HepG2 (cell line): ENCODE data around the gene RAB3C. TPM values are rescaled to one million over a fixed set of nuclear protein-coding genes. Genes with fewer than 3 reads are reported as not detected.

Experiments
- ATAC-seq: fragments of 200-7000 bp; cut with Tn5 transposase; 3 replicates; pipeline ENCODE4 v1.9.1; 2020; ENCODE audit warnings: mild to moderate bottlenecking, moderate library complexity
- BruUV-seq: library from RNA; stranded (reverse); fragments of 400-500 nt; replicated peaks from 2 replicates; lab custom pipeline; 2021; lab: Mats Ljungman, UMichigan
- CTCF ChIA-PET: fragments of 300-600 bp; formaldehyde crosslinking; extraction: SDS; loops from one replicate; lab custom pipeline; 2021; ENCODE audit warnings: low total read pairs, inconsistent platforms, low intra/inter-chr PET ratio; lab: Yijun Ruan, JAX
- POLR2A ChIA-PET: fragments of 350-600 bp; sonication (Branson Sonifier 250); formaldehyde crosslinking; loops from one replicate; lab custom pipeline; 2020; ENCODE audit warnings: antibody characterized with exemption, inconsistent platforms; lab: Yijun Ruan, JAX
- DNase-seq: peaks from one replicate; pipeline ENCODE4 v3.0.0-alpha.2; 2015; ENCODE audit warnings: low spot score
- FAIRE-seq: peaks from 3 replicates; lab custom pipeline; 2011; peaks lifted over from hg19 to GRCh38; lab: Jason Lieb, UNC
- H2AFZ ChIP-seq: one replicate; pipeline ENCODE4 v1.6.1; 2011; ENCODE audit warnings: low read length, inconsistent platforms
- H3K27ac ChIP-seq: fragments of 300-600 bp; 3 replicates; pipeline ENCODE4 v1.8.0; 2011; ENCODE audit warnings: mixed run types, mild to moderate bottlenecking, mixed read lengths, low read length, inconsistent platforms; ENCODE audit not compliant: insufficient read depth; ENCODE audit errors: extremely low read length
- H3K27me3 ChIP-seq, 2 experiments: fragments of 200-600 bp in 1 of 2; 2 replicates in 1 of 2; 3 replicates in 1 of 2; pipeline versions ENCODE4 v1.6.0 to v1.8.0; 2011; ENCODE audit warnings: low read length in 2 of 2, mild to moderate bottlenecking in 2 of 2, moderate library complexity in 2 of 2, inconsistent platforms in 1 of 2; ENCODE audit not compliant: insufficient read depth in 2 of 2, control insufficient read depth in 1 of 2
- H3K36me3 ChIP-seq, 2 experiments: fragments of 200-600 bp in 1 of 2; replicated peaks in 1 of 2; 2 replicates in 1 of 2; 3 replicates in 1 of 2; pipeline versions ENCODE4 v1.5.1 to v1.8.0; 2011; ENCODE audit warnings: low read length in 2 of 2, inconsistent platforms in 1 of 2; ENCODE audit not compliant: insufficient read depth in 2 of 2, control insufficient read depth in 1 of 2
- H3K4me1 ChIP-seq: 2 replicates; pipeline ENCODE4 v1.5.1; 2012; ENCODE audit warnings: low read length, inconsistent platforms; ENCODE audit not compliant: insufficient read depth
- H3K4me2 ChIP-seq: 2 replicates; pipeline ENCODE4 v1.6.0; 2011; ENCODE audit warnings: low read depth, low read length, inconsistent platforms
- H3K4me3 ChIP-seq, 3 experiments: fragments of 200-600 bp in 1 of 3; sonication (generic), shearing (Covaris generic) in 1 of 3; replicated peaks in 1 of 3; 2 replicates each; pipeline ENCODE4 v1.5.1; 2011 to 2016; ENCODE audit warnings: low read length in 3 of 3, inconsistent platforms in 2 of 3, low read depth in 2 of 3, mild to moderate bottlenecking in 2 of 3, control low read depth in 1 of 3, mixed read lengths in 1 of 3; ENCODE audit not compliant: insufficient read depth in 1 of 3
- H3K79me2 ChIP-seq: one replicate; pipeline ENCODE4 v1.6.1; 2011; ENCODE audit warnings: low read length, inconsistent platforms; ENCODE audit not compliant: insufficient read depth
- H3K9ac ChIP-seq: 2 replicates; pipeline ENCODE4 v1.6.0; 2011; ENCODE audit warnings: mild to moderate bottlenecking, low read depth, low read length, inconsistent platforms; ENCODE audit not compliant: insufficient read depth
- H3K9me3 ChIP-seq: 2 replicates; pipeline ENCODE4 v1.5.1; 2012; ENCODE audit warnings: mild to moderate bottlenecking, low read length
- H4K20me1 ChIP-seq: 2 replicates; pipeline ENCODE4 v1.6.0; 2011; ENCODE audit warnings: inconsistent platforms, mild to moderate bottlenecking, low read length, moderate library complexity; ENCODE audit not compliant: insufficient read depth
- ARID2 ChIP-seq: sonication (generic); formaldehyde crosslinking; IDR thresholded peaks from 2 replicates; pipeline ENCODE4 v1.8.1; 2022; ENCODE audit warnings: mild to moderate bottlenecking, missing genetic modification reagents, borderline replicate concordance
- CENPBD1 ChIP-seq: sonication (generic); formaldehyde crosslinking; IDR thresholded peaks from 2 replicates; pipeline ENCODE4 v1.8.0; 2022; ENCODE audit warnings: missing genetic modification reagents, low read depth, mild to moderate bottlenecking, borderline replicate concordance
- ESRRA ChIP-seq: sonication (generic); formaldehyde crosslinking; IDR thresholded peaks from 2 replicates; pipeline ENCODE4 v1.5.1; 2020; ENCODE audit warnings: mild to moderate bottlenecking, low read depth, missing genetic modification reagents
- HDAC1 ChIP-seq: sonication (generic); formaldehyde crosslinking; IDR thresholded peaks from 2 replicates; pipeline ENCODE4 v1.5.1; 2020; ENCODE audit warnings: mild to moderate bottlenecking, missing genetic modification reagents
- NFYC ChIP-seq: IDR thresholded peaks from 2 replicates; pipeline ENCODE4 v1.6.1; 2016; ENCODE audit warnings: missing genetic modification reagents, missing compliant biosample characterization
- NR2C2 ChIP-seq: sonication (generic); formaldehyde crosslinking; IDR thresholded peaks from 2 replicates; pipeline ENCODE4 v1.4.0; 2020; ENCODE audit warnings: missing genetic modification reagents, mild to moderate bottlenecking, moderate library complexity, borderline replicate concordance
- PCBP1 ChIP-seq: fragments of 200-400 bp; formaldehyde crosslinking; IDR thresholded peaks from 2 replicates; pipeline ENCODE4 v1.6.1; 2017; ENCODE audit warnings: mild to moderate bottlenecking, low read depth, low read length, borderline replicate concordance
- PITX1 ChIP-seq: sonication (generic); formaldehyde crosslinking; IDR thresholded peaks from 2 replicates; pipeline ENCODE4 v1.5.1; 2020; ENCODE audit warnings: mild to moderate bottlenecking, missing genetic modification reagents
- ZBTB21 ChIP-seq: sonication (generic); formaldehyde crosslinking; IDR thresholded peaks from 2 replicates; pipeline ENCODE4 v1.4.0; 2020; ENCODE audit warnings: missing genetic modification reagents
- ZNF143 ChIP-seq: sonication (generic); formaldehyde crosslinking; IDR thresholded peaks from 2 replicates; pipeline ENCODE4 v1.4.0; 2020; ENCODE audit warnings: missing genetic modification reagents
- ZSCAN12 ChIP-seq: sonication (generic); formaldehyde crosslinking; IDR thresholded peaks from 2 replicates; pipeline ENCODE4 v1.9.0; 2021; ENCODE audit warnings: mild to moderate bottlenecking, missing genetic modification reagents
- WGBS: methylation state at CpG from one replicate; pipeline ENCODE4 v1.1.6; 2017; ENCODE audit warnings: low lambda C conversion rate; 5-methylcytosine and 5-hydroxymethylcytosine counted together
- in situ Hi-C: cut with HindIII; loops from 2 replicates; pipeline ENCODE4 v1.10.0; 2017; ENCODE audit warnings: low pct_unique_long_range_greater_than_20kb; ENCODE audit not compliant: extremely low pct_ligation_motif_present
- intact Hi-C: fragments of 100-400 bp; cut with micrococcal nuclease; formaldehyde crosslinking; loops from one replicate; pipeline ENCODE4 v1.10.0; 2022; ENCODE audit not compliant: unreplicated experiment
- polyA plus RNA-seq, 8 experiments: library from polyadenylated mRNA; depleted of rRNA in 3 of 8; stranded (reverse) in 7 of 8; unstranded in 1 of 8; fragments of >200 nt; fragmentation: Illumina TruSeq in 4 of 8; extraction: Trizol in 4 of 8; gene quantifications; 2 replicates each; pipeline versions ENCODE4 v1.2.1 to v1.2.3, GENCODE V29; 2011 to 2016; ENCODE audit warnings: low read depth in 4 of 8, missing spikeins in 1 of 8, mixed read lengths in 1 of 8; ENCODE audit not compliant: insufficient read depth in 1 of 8
- total RNA-seq, 5 experiments: library from RNA; depleted of rRNA; stranded (reverse); fragments of >200 nt; fragmentation: Illumina TruSeq; extraction: Trizol; gene quantifications; 2 replicates each; pipeline ENCODE4 v1.2.3, GENCODE V29; 2016; ENCODE audit warnings: low read depth in 1 of 5
- TF ChIP-seq, protein P1 (sequence below): IDR thresholded peaks from 2 replicates; pipeline ENCODE4 v1.6.1; 2012; ENCODE audit warnings: low read length, improper control_type of control experiment

The RAB3C gene
- total and polyA plus RNA-seq, 2 of the 13 experiments (the other 11 are each of a cell fraction or from before 2014, with no cell fraction given): not detected

- no peak for TF ChIP-seq PCBP1
- TF ChIP-seq HDAC1: no peak
- TF ChIP-seq, protein P1, sequence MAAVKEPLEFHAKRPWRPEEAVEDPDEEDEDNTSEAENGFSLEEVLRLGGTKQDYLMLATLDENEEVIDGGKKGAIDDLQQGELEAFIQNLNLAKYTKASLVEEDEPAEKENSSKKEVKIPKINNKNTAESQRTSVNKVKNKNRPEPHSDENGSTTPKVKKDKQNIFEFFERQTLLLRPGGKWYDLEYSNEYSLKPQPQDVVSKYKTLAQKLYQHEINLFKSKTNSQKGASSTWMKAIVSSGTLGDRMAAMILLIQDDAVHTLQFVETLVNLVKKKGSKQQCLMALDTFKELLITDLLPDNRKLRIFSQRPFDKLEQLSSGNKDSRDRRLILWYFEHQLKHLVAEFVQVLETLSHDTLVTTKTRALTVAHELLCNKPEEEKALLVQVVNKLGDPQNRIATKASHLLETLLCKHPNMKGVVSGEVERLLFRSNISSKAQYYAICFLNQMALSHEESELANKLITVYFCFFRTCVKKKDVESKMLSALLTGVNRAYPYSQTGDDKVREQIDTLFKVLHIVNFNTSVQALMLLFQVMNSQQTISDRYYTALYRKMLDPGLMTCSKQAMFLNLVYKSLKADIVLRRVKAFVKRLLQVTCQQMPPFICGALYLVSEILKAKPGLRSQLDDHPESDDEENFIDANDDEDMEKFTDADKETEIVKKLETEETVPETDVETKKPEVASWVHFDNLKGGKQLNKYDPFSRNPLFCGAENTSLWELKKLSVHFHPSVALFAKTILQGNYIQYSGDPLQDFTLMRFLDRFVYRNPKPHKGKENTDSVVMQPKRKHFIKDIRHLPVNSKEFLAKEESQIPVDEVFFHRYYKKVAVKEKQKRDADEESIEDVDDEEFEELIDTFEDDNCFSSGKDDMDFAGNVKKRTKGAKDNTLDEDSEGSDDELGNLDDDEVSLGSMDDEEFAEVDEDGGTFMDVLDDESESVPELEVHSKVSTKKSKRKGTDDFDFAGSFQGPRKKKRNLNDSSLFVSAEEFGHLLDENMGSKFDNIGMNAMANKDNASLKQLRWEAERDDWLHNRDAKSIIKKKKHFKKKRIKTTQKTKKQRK: no peak
- TF ChIP-seq ZBTB21: no peak
- TF ChIP-seq CENPBD1 (CRISPR knock-in tag): no peak
- TF ChIP-seq ZNF143 (CRISPR knock-in tag): no peak
Measured at GRCh38 chr5:58842852-58843251, 260.0 kb downstream of the RAB3C start (continued).

- Histone ChIP-seq H3K4me1 (no peaks in the 10 kb centered on the region), H3K9me3 (peaks cover 4% of the 10 kb centered on the region; the same call in 1 of the 2 replicates), H3K9ac (no peak overlapping the region), H3K79me2 (no peaks in the 10 kb centered on the region), H3K27me3 (no peaks in the 10 kb centered on the region), H3K36me3 (no peaks in the 10 kb centered on the region), H3K4me2 (no peak overlapping the region), H3K27ac (no peak overlapping the region), H4K20me1 (no peaks in the 10 kb centered on the region), H2AFZ (no peak overlapping the region), H3K4me3 (no peak overlapping the region)
- in situ Hi-C loops: no loop called here
- no peak for TF ChIP-seq ARID2 (CRISPR knock-in tag)
- TF ChIP-seq NR2C2 (CRISPR knock-in tag): no peak
- TF ChIP-seq NFYC (CRISPR knock-in tag): no peak
- no peak for TF ChIP-seq ESRRA (CRISPR knock-in tag)
- TF ChIP-seq PITX1: no peak
- no peak for TF ChIP-seq ZSCAN12 (CRISPR knock-in tag)
- BruUV-seq: no TSS peak
- ATAC-seq (no peak), FAIRE-seq (no peak), DNase-seq (no peak)
- POLR2A ChIA-PET: no interaction called here
- CTCF ChIA-PET: no interaction called here
- intact Hi-C loops: no loop called here
- 0% methylated on average over 2 of the region's 2 CpGs for WGBS
Measured at GRCh38 chr5:58844395-58844794, 261.5 kb downstream of the RAB3C start.
